GM18861 (cell line): Measurements from ENCODE around the gene ELOVL1.
"Not testable (repeated sequence)": the region's sequence is repeated elsewhere in the genome, so short reads cannot be mapped to it uniquely, and the experiment has no call there.

Experiments
- ATAC-seq: cut with Tn5 transposase; IDR thresholded peaks from one replicate; pipeline ENCODE4 v1.9.1; 2021; ENCODE audit not compliant: unreplicated experiment

ELOVL1 gene

DNA sequence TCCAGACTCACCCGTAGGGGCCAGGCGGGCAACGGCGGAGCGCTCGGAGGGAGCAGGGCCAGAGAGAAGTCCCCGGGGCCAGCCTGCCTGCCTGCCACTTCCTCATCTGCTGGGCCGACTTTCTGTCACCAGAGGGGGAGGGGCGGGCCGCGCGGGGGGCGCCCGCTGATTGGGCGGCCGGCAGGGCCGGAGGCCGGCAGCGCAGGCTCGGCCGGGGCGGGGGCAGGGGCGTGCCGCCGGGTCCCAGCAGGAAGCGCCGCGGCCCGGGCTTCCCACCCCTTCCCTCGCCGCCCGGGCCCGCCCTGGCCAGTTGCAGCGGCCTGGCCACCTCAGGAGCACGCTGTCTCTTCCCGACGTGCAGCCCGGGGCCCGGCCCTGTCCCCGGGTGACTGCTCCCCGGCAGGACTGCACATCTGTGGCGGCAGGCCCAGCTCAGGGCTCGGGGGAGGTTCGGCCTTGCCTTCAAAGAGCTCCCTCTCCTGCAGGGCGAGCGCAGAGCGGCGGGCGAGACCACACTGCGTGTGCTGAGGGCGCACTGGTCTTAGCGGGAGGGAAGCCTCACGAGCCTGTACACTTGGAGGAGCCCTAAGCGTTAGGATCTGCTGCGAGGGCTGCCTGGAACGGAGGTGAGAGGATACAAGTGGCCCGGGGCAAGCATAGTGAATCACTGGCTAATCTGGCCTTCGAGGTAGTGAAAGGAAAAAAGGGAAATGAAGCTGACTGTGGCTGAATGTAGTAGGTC lies at the start of gene ELOVL1:
ELOVL1 (minus strand) TSS at position 108 of the 742 bp plus-strand sequence. CDS start 2,402 bp downstream, outside the sequence.
- ATAC-seq: peak; percentile 55

DNA sequence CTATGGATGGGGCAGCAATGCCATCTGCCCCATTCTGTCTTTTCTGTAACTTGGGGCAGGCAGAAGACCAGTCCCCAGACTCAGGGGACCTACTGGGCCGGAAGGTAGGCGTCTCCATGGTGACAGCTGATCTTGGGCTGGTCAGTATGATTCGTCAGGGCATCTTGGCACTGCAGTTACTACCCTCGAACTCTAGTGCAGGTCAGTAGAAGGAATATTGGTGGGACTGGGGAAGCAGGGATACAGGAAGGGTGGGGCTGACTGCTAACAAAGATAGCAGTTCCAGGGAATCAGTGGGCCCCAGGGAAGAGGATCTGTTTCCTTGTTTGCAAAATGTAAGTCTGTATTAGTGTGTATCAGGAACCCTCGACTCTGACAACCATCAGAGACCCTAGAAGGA lies 48.1 kb upstream of the ELOVL1 start:
- no peak for ATAC-seq

DNA sequence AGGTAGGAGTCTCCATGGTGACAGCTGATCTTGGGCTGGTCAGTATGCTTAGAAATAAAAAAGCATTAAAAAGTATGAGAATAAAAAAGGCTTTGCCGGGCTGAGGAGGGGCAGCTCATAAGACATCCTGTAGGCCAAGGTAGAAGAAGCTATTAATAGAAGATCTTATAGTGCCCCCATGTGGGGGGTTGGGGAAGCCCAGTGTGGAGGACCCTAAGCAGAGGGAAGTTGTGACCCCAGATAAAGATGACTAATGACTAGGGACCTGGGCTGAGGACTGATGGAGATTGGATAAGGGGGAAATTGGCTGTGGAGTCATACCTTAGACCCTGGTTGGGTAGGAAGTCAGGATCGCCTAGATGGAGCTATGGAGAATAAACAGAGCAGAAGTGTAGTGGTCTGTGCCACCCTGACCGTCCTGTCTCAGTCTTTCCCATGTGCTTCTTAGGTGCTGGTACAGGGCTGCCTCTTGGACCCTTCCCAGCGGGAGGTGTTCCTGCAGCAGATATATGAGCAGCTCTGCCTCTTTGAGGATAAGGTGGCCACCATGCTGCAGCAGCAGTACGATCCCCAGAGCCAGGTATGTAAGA lies 46.9 kb upstream of the ELOVL1 start:
- no peak for ATAC-seq

DNA sequence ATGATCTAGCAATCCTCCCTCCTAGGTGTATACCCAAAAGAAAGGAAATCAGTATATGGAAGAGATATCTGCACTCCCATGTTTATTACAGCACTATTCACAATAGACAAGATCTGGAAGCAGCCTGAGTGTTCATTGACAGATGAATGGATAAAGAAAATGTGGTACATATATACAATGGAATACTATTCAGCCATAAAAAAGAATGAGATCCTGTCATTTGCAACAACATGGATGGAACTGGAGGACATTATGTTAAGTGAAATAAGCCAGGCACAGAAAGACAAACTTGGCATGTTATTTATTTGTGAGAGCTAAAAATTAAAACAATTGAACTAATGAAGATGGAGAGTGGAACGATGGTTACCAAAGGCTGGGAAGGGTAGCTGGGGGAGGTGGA lies 45.6 kb upstream of the ELOVL1 start:
- ATAC-seq: not testable (repeated sequence)

DNA sequence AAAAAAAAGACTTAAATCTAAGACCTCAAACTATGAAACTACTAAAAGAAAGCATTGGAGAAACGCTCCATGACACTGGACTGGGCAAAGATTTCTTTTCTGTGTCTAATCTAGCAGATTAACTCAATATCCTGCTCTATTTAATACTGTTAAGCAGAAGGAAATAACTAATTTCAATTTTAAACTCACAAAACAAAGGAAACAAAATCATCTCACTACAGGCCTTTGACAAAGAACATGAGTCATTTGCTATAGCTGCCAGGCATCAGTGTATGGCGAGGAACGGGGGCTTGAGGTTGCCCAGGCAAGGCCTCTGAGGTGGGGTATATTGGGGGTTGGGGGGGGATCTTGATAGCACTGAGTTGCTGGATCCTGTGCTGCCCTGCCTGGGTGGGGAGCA lies 42.8 kb upstream of the ELOVL1 start:
- ATAC-seq: no peak

DNA sequence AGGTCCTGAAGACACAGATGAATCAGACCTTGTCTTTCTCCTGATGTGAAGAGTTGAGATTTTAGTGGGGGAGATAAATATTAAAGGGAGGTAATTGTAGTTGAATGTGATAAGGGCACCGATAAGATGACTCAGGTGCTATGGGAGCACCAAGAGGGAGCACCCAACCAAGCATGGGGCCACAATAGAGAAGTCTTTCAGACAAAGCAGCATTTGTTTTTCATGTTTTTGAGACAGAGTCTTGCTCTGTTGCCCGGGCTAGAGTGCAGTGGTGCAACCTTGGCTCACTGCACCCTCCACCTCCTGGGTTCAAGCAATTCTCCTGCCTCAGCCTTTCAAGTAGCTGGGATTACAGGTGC lies 38.0 kb upstream of the ELOVL1 start:
- no peak for ATAC-seq

DNA sequence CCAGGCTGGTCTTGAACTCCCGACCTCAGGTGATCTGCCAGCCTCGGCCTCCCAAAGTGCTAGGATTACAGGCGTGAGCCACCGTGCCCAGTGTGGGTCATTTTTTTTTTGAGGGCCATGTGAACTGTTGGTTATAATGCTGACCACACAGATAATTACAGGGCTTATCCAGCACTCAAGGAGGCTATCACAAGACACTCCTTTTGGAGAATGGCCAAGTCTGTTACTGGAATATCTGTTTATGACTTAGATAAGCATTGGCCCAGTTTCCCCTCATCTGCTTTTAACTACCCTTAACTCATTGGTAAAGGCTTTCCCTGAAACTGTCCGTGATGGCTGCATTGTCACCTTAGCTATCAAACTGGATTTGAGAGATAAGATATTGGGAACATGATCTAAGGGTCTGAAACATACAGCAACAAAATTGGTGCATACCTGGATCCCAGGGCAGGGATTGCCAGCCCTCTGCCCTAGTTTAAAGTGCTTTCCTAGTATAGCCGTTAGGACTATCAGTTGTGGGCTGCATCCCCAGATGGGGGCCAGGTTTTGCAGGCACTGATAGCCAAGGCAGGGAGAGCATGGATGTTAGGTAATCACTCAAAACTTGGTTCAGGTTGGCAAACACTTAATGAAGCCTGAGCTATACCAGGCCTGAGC lies 37.5 kb upstream of the ELOVL1 start:
- no peak for ATAC-seq

DNA sequence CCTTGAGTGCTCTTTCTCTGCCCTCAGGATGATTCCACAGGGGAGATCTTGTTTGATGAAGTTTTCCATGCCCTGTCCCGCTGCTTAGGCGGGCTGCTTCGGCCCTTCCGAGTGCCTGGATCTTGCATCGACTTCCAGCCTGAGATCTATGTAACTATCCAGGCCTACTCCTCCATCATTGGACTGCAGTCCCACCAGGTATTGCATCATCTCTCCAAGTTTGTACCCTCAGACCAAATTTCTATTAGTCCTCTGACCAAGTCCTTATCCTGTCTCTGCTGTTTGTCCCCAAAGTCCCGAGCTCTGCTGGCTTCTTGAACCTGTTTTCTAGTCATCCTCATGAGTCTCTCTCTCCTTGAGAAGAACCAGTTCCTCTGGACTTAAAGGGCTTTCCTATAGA lies 36.5 kb upstream of the ELOVL1 start:
- no peak for ATAC-seq

DNA sequence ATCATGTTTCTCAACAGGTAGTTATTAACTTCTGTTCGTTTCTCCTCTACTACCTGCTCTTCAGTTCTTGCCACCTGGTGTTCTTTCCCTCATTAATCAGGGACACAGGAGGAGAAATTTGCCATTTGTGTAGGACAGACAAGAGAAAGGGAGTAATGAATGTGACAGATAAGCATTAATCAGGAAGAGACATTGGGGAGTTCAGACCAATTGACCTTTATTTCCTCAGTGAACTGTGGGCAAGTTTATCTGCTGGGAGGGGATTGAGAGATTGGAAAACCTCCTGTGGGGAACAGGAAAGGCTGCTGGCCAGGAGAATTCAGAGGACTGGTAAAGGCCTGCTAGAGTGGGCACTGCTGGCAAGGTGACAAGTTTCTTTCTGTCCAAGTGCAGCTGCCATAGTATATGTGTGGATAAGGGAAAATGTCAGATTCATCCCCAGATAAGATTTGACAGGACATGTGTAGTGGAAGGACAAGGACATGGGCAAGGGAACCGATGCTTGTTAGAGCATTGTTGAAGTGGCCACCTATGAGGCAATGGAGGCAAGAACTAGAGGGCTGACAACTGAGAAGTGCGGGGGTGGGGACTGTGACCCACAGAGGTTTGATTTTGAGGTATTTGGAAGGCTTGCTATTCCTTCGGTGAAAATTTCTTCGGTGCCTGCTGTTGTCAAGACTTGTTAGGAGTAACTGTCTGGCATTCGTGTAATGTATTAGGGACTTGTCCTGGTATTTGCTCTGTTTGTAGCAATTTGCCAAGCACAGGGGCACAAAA lies 34.5 kb upstream of the ELOVL1 start:
- no peak for ATAC-seq

DNA sequence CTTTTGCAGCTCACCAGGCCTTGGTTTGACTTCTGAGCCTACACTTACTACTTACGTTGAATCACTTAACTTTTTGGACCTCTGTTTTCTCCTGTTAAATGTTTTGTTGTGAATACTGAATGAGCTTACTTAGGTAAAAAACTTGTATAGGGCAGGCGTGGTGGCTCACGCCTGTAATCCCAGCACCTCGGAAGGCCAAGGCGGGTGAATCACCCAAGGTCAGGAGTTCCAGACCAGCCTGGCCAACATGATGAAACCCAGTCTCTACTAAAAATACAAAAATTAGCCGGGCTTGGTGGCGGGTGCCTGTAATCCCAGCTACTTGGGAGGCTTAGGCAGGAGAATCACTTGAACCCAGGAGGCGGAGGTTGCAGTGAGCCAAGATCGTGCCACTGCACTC lies 32.6 kb upstream of the ELOVL1 start:
- not testable (repeated sequence) for ATAC-seq

DNA sequence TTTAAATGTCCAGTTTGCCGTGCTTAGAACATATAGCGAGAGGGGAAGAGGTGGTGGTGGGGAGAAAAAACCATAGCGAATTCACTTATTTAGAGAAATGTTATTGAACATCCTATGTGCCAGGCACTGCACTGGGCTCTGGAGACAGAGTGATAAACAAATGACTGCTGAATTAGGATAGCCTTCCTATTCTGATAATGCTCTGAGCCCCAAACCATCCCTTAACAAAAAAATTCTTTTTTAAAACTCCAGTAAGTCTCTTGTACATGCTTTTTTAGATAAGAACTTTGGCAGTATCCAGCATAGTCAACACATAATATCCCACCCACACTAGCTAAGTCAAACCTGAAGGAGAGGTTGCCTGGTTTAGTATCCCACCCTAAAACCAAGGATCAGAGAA lies 30.4 kb upstream of the ELOVL1 start:
- no peak for ATAC-seq

DNA sequence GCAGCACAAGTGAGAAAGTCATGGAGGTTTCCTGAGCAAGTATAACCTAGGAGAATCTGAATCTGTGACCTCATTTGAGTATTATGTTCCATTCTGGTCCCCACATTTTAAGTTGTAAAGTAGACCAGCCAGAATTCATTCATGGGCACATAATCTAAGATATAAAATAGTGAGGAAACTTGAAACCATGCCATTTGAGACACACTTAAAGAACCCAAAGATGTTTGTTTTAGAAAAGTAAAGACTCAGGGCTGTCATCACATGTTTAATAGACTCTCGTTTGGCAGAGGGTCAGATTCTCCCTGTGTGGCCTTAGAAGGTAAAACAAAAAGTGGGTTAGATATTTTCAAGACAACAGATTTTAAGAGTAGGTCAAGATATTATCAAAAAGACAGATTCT lies 28.2 kb upstream of the ELOVL1 start:
- no peak for ATAC-seq

DNA sequence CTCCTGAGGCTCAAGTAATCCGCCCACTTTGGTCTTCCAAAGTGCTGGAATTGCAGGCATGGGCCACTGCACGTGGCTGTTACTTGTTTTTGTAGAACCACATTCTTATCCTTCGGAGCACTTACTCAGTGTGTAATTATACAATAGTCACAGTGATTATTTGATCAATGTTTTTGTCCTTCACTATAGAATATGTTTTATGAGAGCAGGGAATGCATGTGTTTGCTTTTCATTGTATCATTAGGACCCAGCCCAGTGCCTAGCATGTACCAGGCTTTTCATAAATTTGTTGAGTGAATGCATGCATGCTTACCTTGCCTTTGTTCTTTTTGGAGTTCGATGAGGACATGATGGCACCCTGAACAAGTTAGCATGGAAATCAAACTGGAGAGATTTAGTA lies 27.7 kb upstream of the ELOVL1 start:
- no peak for ATAC-seq

DNA sequence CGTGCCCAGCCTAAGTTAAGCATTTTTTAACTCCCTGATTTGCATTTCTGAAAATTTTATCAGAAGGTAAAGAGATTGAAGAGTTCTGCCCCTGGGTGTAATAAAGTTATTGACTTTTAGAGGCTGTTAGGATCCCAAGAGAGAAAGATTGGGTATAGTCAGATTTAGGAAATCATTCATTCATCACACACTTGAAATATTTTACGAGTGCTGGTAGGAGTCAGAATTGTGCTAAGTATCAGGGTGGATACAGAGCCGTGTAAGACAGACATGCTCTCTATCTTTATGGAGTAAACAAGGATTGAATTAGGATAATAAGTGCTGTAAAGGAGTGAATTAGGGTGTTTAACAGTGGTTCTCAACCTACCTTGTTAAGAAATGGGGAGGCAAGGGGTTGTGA lies 24.9 kb upstream of the ELOVL1 start:
- no peak for ATAC-seq

DNA sequence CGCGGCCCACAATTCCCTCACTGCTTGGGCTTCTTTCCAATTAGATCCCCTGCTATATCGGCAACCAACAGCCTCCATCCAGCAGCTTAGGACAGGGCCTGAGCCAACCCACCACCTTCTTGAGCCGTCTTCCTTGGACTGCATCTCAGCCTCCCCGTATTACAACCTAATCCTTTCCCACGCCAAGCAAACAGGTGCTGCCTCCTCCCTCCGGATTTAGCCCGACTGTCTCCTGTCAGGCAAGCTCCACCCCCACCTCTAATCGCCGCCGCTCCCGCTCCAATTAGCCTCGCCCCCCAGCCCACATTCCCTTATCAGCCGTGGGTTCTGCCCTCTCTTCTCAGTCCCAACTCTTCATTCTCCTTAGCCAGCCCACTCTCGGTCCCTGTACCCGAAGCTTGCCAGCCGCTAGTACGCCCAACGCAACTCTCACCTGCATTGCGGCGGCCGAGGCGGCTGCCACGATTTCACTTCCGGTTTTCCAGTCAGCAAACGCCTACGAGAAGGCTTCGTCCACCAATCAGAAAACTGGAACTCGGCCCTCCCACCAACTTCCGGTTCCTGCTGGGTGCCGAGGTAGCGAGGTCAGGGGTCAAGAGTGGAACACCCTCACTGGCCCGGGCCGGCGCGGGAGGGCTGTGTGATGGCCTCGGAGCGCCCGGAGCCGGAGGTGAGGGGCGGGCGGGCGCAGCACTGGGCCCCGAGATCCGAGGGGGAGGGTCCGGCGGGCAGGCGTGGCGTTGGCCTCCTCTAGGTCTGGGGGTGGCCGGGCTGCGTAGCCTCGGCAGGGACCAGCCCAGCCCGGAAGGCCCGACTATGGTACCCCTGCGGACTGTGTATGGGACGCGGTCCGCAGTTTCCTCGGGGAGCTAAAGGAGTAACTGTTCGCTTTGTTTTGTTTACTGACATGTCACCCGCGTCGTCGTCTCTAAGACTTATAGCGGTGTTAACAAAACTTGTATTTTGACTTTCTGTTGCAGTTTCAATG lies 21.8 kb upstream of the ELOVL1 start, which contains the start of the genes MED8 and SZT2:
MED8 (minus strand) TSS at position 475 of the 988 bp plus-strand sequence; CDS start at position 439, 36 bp downstream.
SZT2 (plus strand) TSS at position 574 of the 988 bp plus-strand sequence; CDS start at position 644, 70 bp downstream.
- ATAC-seq: peak; percentile 74

DNA sequence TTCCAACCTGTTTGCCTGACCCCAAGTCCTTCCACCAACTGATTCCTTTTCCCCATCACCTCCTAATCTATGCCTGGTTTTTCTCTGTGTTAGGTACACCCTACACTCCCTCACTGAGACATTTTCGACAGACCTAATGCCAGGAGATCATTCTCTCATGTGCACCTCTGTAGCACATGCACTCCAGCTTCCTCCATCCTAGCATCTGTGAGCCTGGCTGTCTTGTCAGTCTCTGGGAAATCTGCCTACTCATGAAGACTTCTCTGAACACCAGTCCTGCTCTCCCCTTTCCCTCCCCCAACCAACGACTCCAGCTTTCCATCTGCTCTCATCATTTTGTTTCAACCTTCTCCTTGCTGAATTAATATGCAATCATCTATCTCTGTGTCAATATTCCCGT lies 20.8 kb upstream of the ELOVL1 start:
- no peak for ATAC-seq

DNA sequence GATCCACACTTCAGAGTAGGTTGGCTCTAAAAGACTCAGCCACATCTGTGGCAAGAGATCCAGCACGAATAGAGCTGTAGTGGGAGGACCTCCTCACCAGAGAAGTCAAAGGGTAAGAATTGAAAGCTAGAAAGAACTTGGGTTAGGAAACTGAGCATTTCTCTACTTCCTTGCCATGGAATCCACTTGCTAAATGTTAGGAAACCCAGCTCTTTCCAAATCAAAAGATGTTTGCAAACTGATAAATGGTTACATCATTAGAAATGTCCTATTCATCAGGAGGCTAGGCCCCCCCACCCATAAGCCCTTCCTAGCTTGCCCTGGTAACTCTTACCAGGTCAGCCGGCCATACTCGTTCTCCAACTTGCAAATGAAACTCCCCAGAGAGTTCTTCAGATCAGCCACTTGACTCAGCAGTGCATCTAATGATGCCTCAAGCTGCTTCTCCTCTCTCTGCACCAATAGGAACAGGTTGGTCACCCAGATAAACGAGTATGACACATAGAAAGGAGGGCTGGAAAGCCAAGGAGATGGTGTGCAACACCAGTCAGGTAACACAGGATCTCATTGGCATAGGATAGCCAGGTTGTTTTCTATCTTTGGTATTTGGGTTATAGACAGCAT lies 20.3 kb upstream of the ELOVL1 start:
- ATAC-seq: no peak

DNA sequence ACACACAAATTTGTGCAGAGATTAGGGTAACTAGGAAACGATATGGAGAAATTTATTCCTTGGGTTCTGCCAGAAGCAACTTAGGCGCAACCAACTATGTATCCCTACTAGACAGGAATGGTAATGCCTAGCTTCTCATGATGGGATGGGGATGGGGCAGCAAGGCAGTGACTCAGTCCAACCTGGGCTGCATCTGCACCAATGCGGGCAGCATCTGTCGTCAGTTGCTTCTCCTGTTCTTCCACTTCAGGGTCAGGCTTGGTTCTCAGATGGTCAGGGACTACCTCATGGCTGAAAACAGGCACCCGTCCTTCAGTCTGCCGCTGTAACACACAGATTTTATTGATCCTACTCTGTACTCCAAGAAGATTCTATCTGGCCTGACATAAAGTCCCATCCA lies 18.9 kb upstream of the ELOVL1 start:
- ATAC-seq: no peak

DNA sequence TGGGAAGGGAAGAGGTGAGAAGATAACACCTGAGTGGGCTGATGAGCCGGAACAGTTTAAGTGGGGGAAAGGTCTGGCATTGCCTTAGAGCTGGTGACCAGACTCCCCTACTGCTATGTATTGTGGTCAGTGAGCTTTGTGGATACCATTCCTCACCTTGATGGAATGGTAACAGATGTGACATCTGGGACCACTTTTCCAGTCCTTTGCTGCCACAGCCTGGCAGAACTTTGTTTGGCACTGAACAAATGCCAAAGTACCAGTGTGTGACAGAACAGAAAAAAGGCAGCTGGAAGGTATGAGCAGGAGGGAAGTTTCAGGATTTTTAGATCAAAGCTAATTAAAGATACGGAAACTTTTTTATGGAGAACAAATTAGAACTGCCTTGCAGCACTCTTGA lies 15.6 kb upstream of the ELOVL1 start:
- no peak for ATAC-seq
